ENCODE results near the gene MYG1.

DNA sequence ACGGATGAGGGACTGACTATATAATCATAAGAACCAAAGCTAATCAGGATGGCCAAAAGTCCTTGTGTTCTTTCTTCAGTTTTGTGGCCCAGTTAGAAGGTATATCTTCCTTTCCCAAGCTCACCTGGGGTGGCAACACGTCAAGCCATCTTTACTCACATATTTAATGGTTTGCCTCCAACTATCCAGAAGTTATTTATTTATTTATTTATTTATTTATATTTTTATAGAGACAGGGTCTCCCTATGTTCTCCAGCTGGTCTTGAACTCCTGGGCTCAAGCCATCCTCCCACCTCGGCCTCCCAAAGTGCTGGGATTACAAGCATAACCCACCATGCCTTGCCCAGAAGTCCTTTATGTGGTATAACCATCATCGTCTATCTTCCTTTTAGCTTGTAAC, 48.4 kb downstream of the MYG1 start:
- TF ChIP-seq POLR2A (IDR thresholded peaks at IDR 0.05; ENCODE audit: low read depth, low read length) (no peak), POLR2AphosphoS5 (IDR thresholded peaks at IDR 0.05; ENCODE audit: insufficient read depth, low read depth, low read length) (no peak), EZH2 (IDR thresholded peaks at IDR 0.05; ENCODE audit: borderline replicate concordance, low read depth, low read length, severe bottlenecking) (no peak), MYC (IDR thresholded peaks at IDR 0.05; ENCODE audit: low read depth, low read length) (no peak), JUN (IDR thresholded peaks at IDR 0.05; ENCODE audit: borderline replicate concordance, insufficient read depth, insufficient read length, low read depth) (no peak)
- TF ChIP-seq, protein P1, sequence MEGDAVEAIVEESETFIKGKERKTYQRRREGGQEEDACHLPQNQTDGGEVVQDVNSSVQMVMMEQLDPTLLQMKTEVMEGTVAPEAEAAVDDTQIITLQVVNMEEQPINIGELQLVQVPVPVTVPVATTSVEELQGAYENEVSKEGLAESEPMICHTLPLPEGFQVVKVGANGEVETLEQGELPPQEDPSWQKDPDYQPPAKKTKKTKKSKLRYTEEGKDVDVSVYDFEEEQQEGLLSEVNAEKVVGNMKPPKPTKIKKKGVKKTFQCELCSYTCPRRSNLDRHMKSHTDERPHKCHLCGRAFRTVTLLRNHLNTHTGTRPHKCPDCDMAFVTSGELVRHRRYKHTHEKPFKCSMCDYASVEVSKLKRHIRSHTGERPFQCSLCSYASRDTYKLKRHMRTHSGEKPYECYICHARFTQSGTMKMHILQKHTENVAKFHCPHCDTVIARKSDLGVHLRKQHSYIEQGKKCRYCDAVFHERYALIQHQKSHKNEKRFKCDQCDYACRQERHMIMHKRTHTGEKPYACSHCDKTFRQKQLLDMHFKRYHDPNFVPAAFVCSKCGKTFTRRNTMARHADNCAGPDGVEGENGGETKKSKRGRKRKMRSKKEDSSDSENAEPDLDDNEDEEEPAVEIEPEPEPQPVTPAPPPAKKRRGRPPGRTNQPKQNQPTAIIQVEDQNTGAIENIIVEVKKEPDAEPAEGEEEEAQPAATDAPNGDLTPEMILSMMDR (IDR thresholded peaks at IDR 0.05; ENCODE audit: extremely low read depth in 1 of 2, insufficient read depth in 1 of 2, low read depth in 1 of 2, low read length in 2 of 2): no peak
- TF ChIP-seq, protein P2, sequence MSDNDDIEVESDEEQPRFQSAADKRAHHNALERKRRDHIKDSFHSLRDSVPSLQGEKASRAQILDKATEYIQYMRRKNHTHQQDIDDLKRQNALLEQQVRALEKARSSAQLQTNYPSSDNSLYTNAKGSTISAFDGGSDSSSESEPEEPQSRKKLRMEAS (IDR thresholded peaks at IDR 0.05; ENCODE audit: insufficient read depth, insufficient read length): no peak

Measured in endothelial cell of umbilical vein (primary cell).